RCC 7860 (cell line): ENCODE results near the gene SF3B3.

Experiments used
- DNase-seq: peaks from one replicate; pipeline ENCODE4 v3.0.0-alpha.2; 2015; ENCODE audit warnings: low spot score
- FAIRE-seq: peaks from 2 replicates; lab custom pipeline; 2012; peaks lifted over from hg19 to GRCh38; lab: Jason Lieb, UNC

SF3B3 gene

DNA sequence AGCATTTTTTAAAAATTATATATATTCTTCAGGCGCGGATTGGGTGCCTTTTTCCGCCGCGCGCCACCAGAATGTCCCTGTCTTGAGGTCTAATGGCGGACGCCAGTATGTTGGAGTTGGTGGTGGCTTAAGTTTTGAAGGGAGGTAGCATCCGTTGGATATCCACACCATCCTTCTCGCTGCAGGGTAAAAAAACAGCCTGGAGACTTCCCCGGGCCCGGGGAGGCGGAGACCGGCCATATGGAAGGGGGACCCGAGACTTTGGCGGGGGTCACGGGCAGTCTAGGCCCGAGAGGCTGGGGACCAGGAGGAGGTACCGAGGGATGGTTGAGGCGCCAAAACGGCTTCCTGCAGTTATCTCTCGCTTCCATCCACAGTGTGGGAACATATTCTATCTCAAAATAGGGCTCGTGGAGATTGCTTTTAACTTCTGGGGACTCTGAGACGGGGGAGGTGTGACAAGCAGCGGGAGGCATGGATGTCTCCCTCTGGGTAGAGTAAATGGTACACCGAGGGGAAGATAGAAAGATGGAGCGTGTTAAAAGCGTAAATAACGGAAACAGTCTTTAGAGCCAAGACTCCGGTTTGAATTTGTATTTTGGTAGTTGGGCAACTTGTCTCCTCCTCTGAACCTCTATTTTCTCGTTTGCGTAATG lies at the start of gene SF3B3:
Gene SF3B3, plus strand, starts transcription at position 74 of the 656 bp plus-strand sequence. CDS start 2,841 bp downstream, outside the sequence.
- DNase-seq (peak; percentile 12), FAIRE-seq (no peak)

DNA sequence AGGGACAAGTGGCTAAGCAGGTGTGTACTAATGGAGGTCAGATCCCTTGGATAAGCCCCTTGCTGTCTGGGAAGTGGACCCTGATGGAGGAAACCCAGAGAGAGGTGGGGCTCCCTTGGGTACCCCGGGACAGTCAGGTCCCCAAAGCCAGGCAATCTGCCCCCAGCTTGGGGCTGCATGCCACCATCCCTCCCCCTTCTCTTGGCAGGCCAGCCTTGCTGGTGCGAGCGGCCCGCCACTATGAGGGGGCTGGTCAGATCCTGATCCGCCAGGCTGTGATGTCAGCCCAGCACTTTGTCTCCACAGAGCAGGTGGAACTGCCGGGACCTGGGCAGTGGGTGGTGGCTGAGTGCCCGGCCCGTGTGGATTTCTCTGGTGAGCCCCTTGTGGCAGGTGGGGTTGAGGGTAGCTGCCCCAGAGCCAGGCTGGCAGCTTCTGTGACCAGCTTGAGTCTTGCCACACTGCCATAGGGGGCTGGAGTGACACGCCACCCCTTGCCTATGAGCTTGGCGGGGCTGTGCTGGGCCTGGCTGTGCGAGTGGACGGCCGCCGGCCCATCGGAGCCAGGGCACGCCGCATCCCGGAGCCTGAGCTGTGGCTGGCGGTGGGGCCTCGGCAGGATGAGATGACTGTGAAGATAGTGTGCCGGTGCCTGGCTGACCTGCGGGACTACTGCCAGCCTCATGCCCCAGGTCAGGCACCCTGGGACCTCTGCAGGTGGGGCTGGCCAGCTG lies 49.1 kb upstream of the SF3B3 start:
- DNase-seq (no peak), FAIRE-seq (no peak)

DNA sequence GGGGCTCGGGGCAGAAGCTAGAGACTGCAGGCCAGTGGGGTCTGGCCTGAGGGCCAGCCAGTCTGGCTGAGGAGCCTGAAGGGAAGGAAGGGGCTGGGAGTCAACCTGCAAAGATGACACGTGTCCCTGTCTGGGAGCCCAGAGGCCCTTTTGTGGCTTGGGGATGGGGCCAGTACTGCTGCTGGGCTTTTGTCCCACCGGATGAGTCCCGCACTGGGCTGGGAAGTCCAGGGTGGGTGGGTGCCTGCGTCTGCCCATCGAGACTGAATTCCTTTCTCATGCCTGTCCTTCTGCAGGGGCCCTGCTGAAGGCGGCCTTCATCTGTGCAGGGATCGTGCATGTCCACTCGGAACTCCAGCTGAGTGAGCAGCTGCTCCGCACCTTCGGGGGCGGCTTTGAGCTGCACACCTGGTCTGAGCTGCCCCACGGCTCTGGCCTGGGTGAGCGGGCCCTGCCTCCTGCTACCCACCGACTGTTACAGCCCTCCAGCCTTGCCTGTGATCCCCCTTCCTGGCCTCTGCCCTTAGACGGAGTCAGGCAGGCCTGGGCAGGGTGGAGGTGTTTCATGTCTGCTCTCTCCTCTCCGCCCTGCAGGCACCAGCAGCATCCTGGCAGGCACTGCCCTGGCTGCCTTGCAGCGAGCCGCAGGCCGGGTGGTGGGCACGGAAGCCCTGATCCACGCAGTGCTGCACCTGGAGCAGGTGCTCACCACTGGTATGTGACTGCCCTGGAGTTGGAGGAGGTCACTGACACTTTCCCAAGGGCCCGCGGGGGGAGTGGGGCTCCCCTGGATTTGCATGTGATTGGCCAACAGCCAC lies 48.4 kb upstream of the SF3B3 start:
- FAIRE-seq = no peak

DNA sequence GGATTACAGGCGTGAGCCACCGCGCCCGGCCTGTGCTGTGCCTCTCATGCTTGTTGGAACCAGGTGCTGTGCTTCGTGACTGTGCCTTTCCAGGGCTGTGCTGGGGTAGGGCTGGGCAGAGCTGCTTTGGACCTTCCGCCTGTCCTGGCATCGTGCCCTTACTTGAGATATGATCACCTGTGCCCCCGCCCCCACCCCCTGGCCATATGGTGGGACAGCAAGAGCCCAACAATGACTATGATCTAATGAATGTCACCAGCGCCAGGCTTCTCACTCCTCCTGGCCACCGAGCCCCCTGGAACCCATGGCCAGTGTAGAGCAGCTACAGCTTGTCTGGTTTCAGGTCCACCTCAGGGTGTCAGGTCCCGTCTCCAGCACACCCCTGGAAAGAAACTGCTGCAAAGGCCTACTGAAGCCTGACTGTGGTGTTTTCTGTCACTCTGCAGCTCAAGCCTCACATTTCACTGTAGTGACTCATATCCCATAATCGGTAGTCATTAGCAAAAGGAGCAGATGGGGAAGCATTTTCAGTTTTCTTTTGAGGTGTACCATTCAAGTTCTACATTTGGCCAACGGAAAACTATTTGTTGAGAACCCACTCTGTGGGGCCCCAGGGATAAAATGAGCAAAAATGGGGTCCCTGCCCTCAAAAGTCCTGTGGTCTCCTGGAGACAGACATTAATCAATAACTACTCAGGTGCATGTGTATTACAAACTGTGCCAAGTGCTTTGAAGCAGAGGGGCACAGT lies 47.2 kb upstream of the SF3B3 start:
- DNase-seq = peak; percentile 85
- peak; percentile 93 for FAIRE-seq

More for the DNA sequence above, 48.4 kb upstream of the SF3B3 start:
- no peak for DNase-seq

DNA sequence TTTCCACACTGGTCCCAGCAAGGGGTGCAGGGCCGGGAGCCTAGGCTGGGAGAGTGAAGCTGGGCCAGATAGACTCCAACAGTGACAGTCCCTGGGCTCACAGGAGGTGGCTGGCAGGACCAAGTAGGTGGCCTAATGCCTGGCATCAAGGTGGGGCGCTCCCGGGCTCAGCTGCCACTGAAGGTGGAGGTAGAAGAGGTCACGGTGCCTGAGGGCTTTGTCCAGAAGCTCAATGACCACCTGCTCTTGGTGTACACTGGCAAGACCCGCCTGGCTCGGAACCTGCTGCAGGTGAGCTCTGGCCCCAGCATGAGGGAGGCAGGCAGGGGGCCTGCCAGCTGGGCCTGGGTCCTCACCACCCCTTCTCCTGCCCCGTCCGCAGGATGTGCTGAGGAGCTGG lies 45.4 kb upstream of the SF3B3 start:
- FAIRE-seq = no peak
- no peak for DNase-seq

DNA sequence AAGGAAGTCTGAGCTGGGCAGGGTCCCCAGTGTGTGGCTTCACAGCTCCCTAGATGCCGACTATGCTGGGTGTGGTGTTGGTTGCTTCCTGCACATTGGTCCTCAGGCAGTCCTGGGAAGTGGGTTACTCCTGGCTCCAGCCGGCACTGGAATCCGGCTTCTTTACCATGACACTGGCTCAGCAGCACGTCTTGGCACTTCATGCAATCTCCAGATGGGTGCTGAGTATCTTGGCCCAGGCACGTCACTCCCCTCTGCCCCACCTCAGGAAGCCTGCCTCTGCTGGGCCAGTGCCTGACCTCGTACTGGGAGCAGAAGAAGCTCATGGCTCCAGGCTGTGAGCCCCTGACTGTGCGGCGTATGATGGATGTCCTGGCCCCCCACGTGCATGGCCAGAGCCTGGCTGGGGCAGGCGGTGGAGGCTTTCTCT lies 44.7 kb upstream of the SF3B3 start:
- FAIRE-seq (no peak), DNase-seq (no peak)

DNA sequence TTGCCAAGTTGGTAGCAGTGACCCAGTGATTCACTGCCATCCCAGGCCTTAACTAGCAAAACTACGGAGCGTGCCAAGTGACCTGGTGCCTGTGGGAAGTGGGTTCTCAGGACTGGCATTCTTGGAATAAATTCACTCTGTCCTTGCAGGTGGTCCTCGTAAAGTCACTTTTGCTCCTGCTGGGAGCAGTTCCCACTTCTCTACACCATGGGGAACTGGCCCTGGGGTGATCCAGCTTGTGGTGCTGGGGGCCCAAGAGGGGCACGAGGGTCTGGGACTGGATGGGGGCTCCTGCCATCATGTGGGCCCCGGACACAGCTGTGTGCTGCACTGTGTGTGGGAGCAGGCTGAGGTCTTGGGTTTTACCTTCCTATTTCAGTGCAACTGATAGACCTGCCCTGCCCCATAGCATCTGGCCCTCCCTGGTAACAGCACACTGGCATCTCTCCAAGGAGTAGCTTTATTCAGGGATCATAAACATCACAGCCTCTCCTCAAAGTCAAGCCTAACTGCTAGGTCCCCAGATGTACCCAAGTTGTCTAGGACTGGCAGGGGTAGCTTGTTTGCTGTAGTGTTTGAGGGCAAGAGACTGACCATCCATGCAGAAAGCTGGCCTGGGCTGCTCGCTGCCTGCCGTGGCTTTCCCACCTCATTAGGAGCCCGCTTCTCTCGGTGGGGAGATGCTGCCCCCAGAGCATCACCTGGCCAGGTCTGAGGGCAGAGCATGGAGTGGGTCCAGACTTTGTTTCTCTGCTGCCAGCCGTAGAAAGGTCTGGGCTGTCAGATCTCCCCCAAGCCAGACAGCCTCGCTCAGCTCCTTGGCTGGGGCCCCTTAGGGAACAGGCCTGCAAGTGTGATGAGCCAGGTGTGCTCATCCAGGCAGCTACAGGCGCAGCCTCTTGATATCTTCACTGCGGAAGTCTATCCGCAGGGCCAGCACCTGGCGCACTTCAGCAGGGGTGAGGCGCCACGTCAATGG lies 43.2 kb upstream of the SF3B3 start:
- no peak for DNase-seq

DNA sequence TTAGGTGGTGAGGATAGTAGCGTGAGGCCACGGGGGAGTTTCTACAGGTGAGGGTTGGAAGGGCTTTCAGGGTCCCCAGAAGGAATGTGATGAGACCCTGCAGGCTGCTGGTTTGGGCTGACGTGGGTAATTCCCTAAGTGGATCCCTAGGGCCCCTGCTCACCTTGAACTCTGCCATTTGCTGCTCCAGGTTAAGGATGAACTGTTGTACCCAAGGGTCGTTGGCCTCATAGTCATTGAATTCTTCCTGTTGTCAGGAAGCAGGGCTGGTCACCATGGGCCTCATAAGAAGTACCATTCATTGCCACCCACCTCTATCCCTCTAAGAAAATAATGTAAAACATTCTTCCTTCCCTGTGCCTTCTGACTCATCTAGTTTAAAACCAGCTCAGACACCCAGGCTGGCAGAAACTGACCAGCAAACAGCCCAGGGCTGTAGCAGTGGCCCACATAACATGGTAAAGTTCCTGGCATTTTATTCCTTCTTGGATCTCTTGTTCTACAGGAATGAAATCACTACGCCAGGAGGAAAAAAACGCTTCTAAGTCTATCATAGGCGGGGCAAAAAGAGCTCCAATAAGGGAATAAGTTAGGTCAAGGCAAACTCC lies 41.6 kb upstream of the SF3B3 start:
- DNase-seq (peak; percentile 38), FAIRE-seq (no peak)

More for the DNA sequence above, 43.2 kb upstream of the SF3B3 start:
- FAIRE-seq = no peak

DNA sequence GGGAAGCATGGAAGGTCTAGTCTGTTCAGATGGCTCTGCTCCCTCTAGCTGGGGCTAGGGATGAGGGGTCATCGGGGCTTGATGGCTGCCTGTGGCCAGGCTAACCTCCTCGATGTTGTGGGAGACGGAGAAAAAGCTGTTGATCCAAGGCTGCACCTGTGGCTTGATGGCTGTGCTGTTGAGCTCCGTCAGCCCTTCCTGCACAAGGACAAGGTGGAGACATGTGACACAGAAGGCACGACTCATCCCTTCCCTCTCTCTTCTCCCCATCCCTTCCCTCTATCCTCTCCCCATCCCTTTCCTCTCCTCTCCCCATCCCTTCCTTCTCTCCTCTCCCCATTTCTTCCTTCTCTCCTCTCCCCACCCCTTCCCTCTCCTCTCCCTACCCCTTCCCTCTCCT lies 41.0 kb upstream of the SF3B3 start:
- peak; percentile 18 for DNase-seq
- no peak for FAIRE-seq

DNA sequence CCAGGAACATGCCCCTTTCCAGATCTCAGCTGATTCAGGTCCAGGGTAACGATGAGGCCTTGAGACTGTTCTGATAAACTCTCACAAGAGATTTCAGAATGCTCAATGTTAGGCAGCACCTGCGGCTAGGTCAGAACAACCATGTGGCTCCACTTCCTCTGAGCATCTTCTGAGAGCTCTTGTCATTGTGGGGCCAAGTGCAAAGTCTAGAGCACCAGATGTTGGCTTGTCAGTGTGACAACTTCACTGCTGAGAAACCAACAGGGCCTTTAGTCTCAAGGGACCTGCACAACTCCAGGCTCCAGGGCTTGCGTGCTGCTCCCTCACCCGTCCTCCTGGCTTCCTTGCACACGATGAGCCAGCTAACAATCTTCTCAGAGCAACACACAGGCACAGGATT lies 40.2 kb upstream of the SF3B3 start:
- DNase-seq = no peak
- no peak for FAIRE-seq

DNA sequence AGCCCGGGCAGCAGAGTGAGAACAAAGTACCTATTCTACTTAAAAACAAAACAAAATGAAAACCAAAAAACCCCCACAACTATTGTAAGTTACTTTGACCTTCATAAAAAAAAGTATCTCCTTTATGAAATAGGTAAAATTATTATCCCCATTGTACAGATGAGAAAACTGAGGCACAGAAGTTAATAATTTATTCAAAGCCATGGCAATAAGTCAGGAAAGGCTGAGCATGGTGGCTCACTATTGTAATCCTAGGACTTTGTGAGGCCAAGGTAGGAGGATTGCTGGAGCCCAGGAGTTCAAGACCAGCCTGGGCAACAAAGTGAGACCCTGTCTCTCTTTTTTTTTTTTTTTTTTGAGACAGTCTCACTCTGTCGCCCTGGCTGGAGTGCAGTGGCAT lies 38.7 kb upstream of the SF3B3 start:
- DNase-seq (no peak), FAIRE-seq (no peak)

DNA sequence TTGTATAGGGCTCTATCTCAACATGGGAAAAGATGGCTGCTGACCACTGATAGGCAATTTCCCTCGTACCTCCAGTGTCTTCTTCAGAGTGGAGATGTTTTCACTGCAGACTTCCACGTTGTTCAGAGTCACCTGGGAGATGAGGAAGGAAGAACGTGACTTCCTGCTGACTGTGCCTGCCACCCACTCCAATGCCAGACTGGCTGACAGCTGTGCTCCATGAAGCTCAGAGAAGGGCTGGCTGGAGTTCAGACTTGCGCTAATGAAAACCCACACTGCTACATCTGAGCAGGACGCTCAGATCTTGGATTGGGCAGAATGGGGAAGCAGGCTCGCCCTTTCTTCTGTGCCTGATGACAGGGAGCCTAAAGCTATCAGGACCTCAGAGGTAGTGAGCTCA lies 33.4 kb upstream of the SF3B3 start:
- DNase-seq (no peak), FAIRE-seq (no peak)

DNA sequence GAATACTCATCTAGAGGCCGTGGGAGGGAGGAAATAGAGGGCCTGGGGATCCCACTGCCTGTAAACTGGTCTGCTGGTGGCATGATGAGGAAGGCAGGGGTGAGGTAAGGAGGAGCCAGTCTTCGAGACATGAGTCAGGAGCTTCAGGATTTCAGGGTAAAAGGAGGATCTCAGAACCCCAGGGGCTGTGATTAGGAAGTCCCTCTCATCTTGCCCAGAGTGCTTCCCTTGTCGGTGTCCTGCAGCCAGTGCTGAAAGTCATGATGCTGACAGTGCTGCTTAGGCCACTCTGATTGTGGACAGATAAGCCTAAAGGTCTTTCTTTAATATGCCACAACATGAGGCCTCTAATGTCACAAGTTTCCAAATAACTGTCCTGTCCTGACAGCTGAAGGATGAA lies 29.8 kb upstream of the SF3B3 start:
- FAIRE-seq (no peak), DNase-seq (no peak)

DNA sequence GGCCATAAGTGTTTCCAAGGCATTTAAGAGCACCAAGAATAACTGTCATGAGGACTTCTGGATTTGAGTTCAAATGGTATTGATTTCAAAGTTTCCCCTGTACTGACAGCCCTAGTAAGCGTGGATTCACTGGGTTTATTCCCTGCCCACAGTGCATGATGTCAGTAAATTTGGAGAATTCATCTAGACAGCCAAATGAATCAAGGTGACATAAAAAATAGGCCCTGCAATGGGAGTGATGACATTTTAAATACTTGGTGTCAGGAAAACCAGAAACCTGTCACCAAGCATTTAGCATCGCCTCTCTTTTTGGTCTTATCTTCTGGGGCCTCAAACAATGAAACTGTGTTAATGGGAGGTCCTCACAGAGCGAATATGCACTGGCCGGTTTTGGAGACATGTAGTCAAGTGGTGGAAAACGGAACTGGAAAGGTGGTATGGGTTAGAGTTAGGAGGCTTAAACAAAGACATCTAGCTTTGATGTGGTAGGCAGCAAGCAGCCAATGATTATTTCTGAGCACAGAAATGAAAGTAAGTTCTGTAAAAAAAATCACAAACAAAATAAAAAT lies 29.3 kb upstream of the SF3B3 start:
- FAIRE-seq (no peak), DNase-seq (no peak)

DNA sequence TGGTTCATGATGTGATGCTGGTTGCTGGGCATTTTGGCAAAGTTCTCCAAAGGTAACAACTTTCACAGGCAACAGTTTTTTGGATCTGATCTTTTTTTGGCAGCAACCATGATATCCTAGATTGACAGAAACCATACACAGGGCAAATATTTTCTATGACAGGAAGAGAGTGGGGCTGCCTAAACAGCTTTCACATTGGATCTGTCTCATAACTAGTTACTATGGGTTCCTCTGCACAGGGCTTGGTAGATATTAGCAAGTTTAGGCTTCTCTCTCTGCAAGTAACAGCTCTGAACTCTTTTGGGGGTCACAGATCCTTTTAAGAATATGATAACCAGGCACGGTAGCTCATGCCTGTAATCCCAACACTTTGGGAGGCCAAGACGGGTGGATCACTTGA lies 28.8 kb upstream of the SF3B3 start:
- no peak for DNase-seq
- no peak for FAIRE-seq

DNA sequence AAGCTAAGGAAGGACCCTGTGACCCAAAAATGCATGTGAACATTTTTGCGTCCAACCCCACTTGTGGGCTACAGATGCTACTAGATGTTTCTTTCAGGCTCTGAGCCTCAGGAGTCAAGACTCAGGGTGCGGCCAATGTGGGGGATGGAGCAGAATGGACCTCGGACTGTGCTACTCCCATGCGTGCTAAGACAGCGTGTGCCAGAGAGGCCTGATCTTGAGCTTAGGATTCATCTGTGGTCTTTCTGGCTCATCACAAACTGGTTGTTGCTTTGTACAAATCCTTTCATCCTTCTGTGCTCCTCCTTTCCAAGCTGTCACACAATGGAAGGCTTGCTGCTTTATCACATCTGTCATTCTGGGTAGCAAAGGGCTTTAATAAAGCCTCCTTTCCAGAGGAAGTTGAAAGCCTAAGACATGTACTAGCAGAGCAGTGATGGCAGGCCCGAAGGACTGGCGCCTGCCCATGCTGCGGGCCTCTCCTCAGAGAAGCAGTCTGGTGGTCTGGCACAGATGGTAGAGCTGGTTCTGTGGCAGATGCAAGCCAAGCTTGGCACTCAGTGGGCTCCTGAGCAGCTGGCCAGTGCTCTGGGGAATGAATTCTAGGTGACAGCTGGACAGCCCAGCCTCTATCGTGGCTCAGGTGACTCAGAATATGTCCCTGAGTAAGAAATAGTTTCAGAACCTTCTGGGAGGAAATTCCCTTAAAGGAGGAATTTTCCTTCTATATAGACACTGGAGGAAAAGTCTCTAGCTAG lies 28.0 kb upstream of the SF3B3 start:
- FAIRE-seq (no peak), DNase-seq (no peak)

DNA sequence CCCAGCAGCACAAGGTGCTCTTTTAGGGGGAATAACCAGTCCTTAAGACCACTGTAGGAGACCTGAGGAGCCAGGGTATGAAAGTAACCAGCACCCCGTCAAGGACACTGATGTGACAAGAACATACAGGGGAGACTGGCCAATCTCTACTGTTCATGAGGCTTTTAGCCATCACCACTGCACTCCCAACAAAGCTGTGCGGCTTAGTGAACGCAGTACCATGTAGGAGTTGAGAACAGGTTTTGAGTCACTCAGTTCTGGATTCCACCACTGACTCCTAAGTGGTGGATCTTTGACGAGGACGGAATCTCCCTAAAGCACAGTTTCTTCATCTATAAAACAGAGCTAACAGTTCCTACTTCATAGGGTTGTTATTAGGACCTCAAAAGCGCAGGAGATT lies 27.1 kb upstream of the SF3B3 start:
- DNase-seq (no peak), FAIRE-seq (no peak)

DNA sequence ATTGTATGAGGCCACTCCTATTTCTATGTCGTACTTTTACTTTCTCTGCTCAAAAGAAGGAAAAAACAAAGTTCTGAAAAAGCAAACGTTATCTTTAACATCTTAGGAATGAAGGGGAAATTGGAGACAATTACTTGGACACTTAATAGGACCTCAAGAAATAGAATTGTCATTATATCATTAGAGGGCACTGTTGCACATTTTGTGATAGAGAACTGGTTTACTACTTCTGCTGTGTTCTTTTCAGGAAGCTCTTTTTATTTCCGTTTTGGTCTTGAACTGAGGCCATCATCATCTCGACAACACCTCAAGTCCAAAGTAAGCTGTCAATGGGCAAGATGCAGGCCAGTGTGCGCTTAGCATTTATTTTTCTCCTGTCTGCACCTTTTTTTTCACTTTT lies 14.9 kb upstream of the SF3B3 start:
- DNase-seq = no peak
- no peak for FAIRE-seq
